IgD-negative memory B cell (primary cell): Measurements from ENCODE around the gene ZEB1. TPM values are rescaled to one million over a fixed set of nuclear protein-coding genes. Genes with fewer than 3 reads are reported as not detected.
"Not testable (repeated sequence)": the region's sequence is repeated elsewhere in the genome, so short reads cannot be mapped to it uniquely, and the experiment has no call there.

Experiments
- H3K27ac Mint-ChIP-seq, 3 donors: one replicate each; pipeline ENCODE4 v1.8.0; 2020 to 2022; ENCODE audit warnings: mild to moderate bottlenecking in 3 of 3, mixed read lengths in 3 of 3, moderate library complexity in 1 of 3
- H3K27me3 Mint-ChIP-seq: one replicate; pipeline ENCODE4 v1.8.0; 2021; ENCODE audit warnings: mixed read lengths
- H3K36me3 Mint-ChIP-seq: one replicate; pipeline ENCODE4 v1.8.0; 2020; ENCODE audit warnings: mild to moderate bottlenecking, mixed read lengths
- H3K4me1 Mint-ChIP-seq, 3 donors: one replicate each; pipeline ENCODE4 v1.8.0; 2020 to 2022; ENCODE audit warnings: mixed read lengths in 3 of 3, mild to moderate bottlenecking in 1 of 3
- H3K4me3 Mint-ChIP-seq, 4 donors: one replicate each; pipeline ENCODE4 v1.8.0; 2020 to 2022; ENCODE audit warnings: mild to moderate bottlenecking in 4 of 4, mixed read lengths in 4 of 4, moderate library complexity in 3 of 4
- H3K9me3 Mint-ChIP-seq, 3 donors: one replicate each; pipeline ENCODE4 v1.8.0; 2020 to 2021; ENCODE audit warnings: mixed read lengths in 3 of 3, mild to moderate bottlenecking in 1 of 3
- polyA plus RNA-seq: library from polyadenylated mRNA; unstranded; fragments of 300-500 nt; fragmentation: Illumina TruSeq; gene quantifications from one replicate; pipeline ENCODE4 v1.2.3, GENCODE V29; 2021

Gene ZEB1
- polyA plus RNA-seq, 1 donor from 2014 or later: 32.2 TPM

GRCh38 chr10:31343009-31343408 lies 24.0 kb downstream of the ZEB1 start:
- Mint-ChIP-seq H3K27ac (no peak overlapping the region), H3K27me3 (no peaks in the 10 kb centered on the region), H3K9me3 (no peaks in the 10 kb centered on the region), H3K4me3 (no peak overlapping the region), H3K36me3 (no peaks in the 10 kb centered on the region), H3K4me1 (peaks cover 14 to 35% (median 33%) of the 10 kb centered on the region in 3 donors)

- H3K9me3 Mint-ChIP-seq: no peaks in the 10 kb centered on the region
- H3K27me3 Mint-ChIP-seq: no peaks in the 10 kb centered on the region
- peak overlapping the region in 1 of 3 donors; percentile 8 for H3K27ac Mint-ChIP-seq
- peaks cover 16 to 35% (median 33%) of the 10 kb centered on the region in 3 donors for H3K4me1 Mint-ChIP-seq
- H3K4me3 Mint-ChIP-seq: no peak overlapping the region
- no peaks in the 10 kb centered on the region for H3K36me3 Mint-ChIP-seq
Observed at GRCh38 chr10:31343551-31343950, 24.5 kb downstream of the ZEB1 start.

- Mint-ChIP-seq H3K36me3 (no peaks in the 10 kb centered on the region), H3K4me3 (no peak overlapping the region), H3K4me1 (peaks cover 27 to 44% (median 42%) of the 10 kb centered on the region in 3 donors), H3K27ac (peak overlapping the region in 1 of 3 donors; percentile 20), H3K9me3 (no peaks in the 10 kb centered on the region), H3K27me3 (no peaks in the 10 kb centered on the region)
Observed at GRCh38 chr10:31345886-31346285, 26.9 kb downstream of the ZEB1 start.

- peak overlapping the region in 1 of 4 donors; percentile 18 for H3K4me3 Mint-ChIP-seq
- H3K27ac Mint-ChIP-seq: peak overlapping the region in 1 of 3 donors; percentile 6
- H3K9me3 Mint-ChIP-seq: no peaks in the 10 kb centered on the region
Observed at GRCh38 chr10:31346953-31347352, 27.9 kb downstream of the ZEB1 start.

GRCh38 chr10:31347705-31348104 lies 28.7 kb downstream of the ZEB1 start:
- Mint-ChIP-seq H3K36me3 (no peaks in the 10 kb centered on the region), H3K4me3 (peak overlapping the region in 2 of 4 donors; percentile 49 to 67), H3K27me3 (no peaks in the 10 kb centered on the region), H3K4me1 (peaks cover 32 to 52% (median 50%) of the 10 kb centered on the region in 3 donors), H3K27ac (peak overlapping the region in 1 of 3 donors; percentile 3), H3K9me3 (no peaks in the 10 kb centered on the region)

More at GRCh38 chr10:31346953-31347352, 27.9 kb downstream of the ZEB1 start:
- H3K36me3 Mint-ChIP-seq: no peaks in the 10 kb centered on the region
- H3K4me1 Mint-ChIP-seq: peaks cover 27 to 46% (median 42%) of the 10 kb centered on the region in 3 donors
- H3K27me3 Mint-ChIP-seq: no peaks in the 10 kb centered on the region

- peaks cover 38 to 58% (median 52%) of the 10 kb centered on the region in 3 donors for H3K4me1 Mint-ChIP-seq
- no peak overlapping the region for H3K4me3 Mint-ChIP-seq
- H3K27me3 Mint-ChIP-seq: no peaks in the 10 kb centered on the region
- H3K27ac Mint-ChIP-seq: no peak overlapping the region
- no peaks in the 10 kb centered on the region for H3K9me3 Mint-ChIP-seq
- no peaks in the 10 kb centered on the region for H3K36me3 Mint-ChIP-seq
Observed at GRCh38 chr10:31350891-31351290, 31.9 kb downstream of the ZEB1 start.

- no peak overlapping the region for H3K4me3 Mint-ChIP-seq
- no peaks in the 10 kb centered on the region for H3K27me3 Mint-ChIP-seq
- peak overlapping the region in 1 of 3 donors; percentile 30 for H3K27ac Mint-ChIP-seq
- H3K36me3 Mint-ChIP-seq: no peaks in the 10 kb centered on the region
- no peaks in the 10 kb centered on the region for H3K9me3 Mint-ChIP-seq
- H3K4me1 Mint-ChIP-seq: peaks cover 34 to 47% (median 46%) of the 10 kb centered on the region in 3 donors
Observed at GRCh38 chr10:31352436-31353226, 33.6 kb downstream of the ZEB1 start.

- Mint-ChIP-seq H3K4me1 (peaks cover 32 to 48% (median 41%) of the 10 kb centered on the region in 3 donors), H3K27ac (no peak overlapping the region), H3K9me3 (no peaks in the 10 kb centered on the region), H3K27me3 (no peaks in the 10 kb centered on the region), H3K36me3 (peaks cover 2% of the 10 kb centered on the region), H3K4me3 (peak overlapping the region in 1 of 4 donors; percentile 24)
Observed at GRCh38 chr10:31353574-31353973, 34.6 kb downstream of the ZEB1 start.

- Mint-ChIP-seq H3K27ac (peak overlapping the region in 1 of 3 donors; percentile 35), H3K27me3 (no peaks in the 10 kb centered on the region), H3K4me1 (peaks cover 12 to 34% (median 14%) of the 10 kb centered on the region in 3 donors), H3K36me3 (peaks cover 4% of the 10 kb centered on the region), H3K4me3 (no peak overlapping the region), H3K9me3 (no peaks in the 10 kb centered on the region)
Observed at GRCh38 chr10:31358688-31359330, 39.8 kb downstream of the ZEB1 start.

- H3K27ac Mint-ChIP-seq: peak overlapping the region in 2 of 3 donors; percentile 39 to 63
- no peaks in the 10 kb centered on the region for H3K27me3 Mint-ChIP-seq
- peaks cover 4% of the 10 kb centered on the region for H3K36me3 Mint-ChIP-seq
- peaks cover 6 to 31% (median 11%) of the 10 kb centered on the region in 3 donors for H3K4me1 Mint-ChIP-seq
- no peak overlapping the region for H3K4me3 Mint-ChIP-seq
- no peaks in the 10 kb centered on the region for H3K9me3 Mint-ChIP-seq
Observed at GRCh38 chr10:31359979-31360378, 41.0 kb downstream of the ZEB1 start.

GRCh38 chr10:31361475-31361874 lies 42.5 kb downstream of the ZEB1 start:
- H3K9me3 Mint-ChIP-seq, H3K27me3 Mint-ChIP-seq, H3K27ac Mint-ChIP-seq, H3K36me3 Mint-ChIP-seq, H3K4me3 Mint-ChIP-seq: not testable (repeated sequence)
- H3K4me1 Mint-ChIP-seq: peaks cover 7 to 25% (median 10%) of the 10 kb centered on the region in 3 donors

GRCh38 chr10:31362023-31362641 lies 43.1 kb downstream of the ZEB1 start:
- no peak overlapping the region for H3K27ac Mint-ChIP-seq
- H3K4me1 Mint-ChIP-seq: peaks cover 6 to 22% (median 12%) of the 10 kb centered on the region in 3 donors
- H3K9me3 Mint-ChIP-seq: no peaks in the 10 kb centered on the region
- no peak overlapping the region for H3K4me3 Mint-ChIP-seq
- peaks cover 4% of the 10 kb centered on the region for H3K36me3 Mint-ChIP-seq
- no peaks in the 10 kb centered on the region for H3K27me3 Mint-ChIP-seq

- H3K27me3 Mint-ChIP-seq, H3K27ac Mint-ChIP-seq, H3K9me3 Mint-ChIP-seq, H3K36me3 Mint-ChIP-seq: not testable (repeated sequence)
- H3K4me1 Mint-ChIP-seq: peaks cover 6 to 20% (median 13%) of the 10 kb centered on the region in 3 donors
- peak overlapping the region in 1 of 4 donors; percentile 25 for H3K4me3 Mint-ChIP-seq
Observed at GRCh38 chr10:31363696-31364095, 44.7 kb downstream of the ZEB1 start.

- peaks cover 11 to 18% (median 16%) of the 10 kb centered on the region in 3 donors for H3K4me1 Mint-ChIP-seq
- H3K27me3 Mint-ChIP-seq, H3K36me3 Mint-ChIP-seq, H3K4me3 Mint-ChIP-seq, H3K27ac Mint-ChIP-seq, H3K9me3 Mint-ChIP-seq: not testable (repeated sequence)
Observed at GRCh38 chr10:31364238-31364637, 45.2 kb downstream of the ZEB1 start.

GRCh38 chr10:31366703-31367102 lies 47.7 kb downstream of the ZEB1 start:
- peaks cover 7% of the 10 kb centered on the region for H3K36me3 Mint-ChIP-seq
- no peak overlapping the region for H3K4me3 Mint-ChIP-seq
- H3K27ac Mint-ChIP-seq: no peak overlapping the region
- H3K27me3 Mint-ChIP-seq: no peaks in the 10 kb centered on the region
- peaks cover 25 to 34% (median 31%) of the 10 kb centered on the region in 3 donors for H3K4me1 Mint-ChIP-seq
- no peaks in the 10 kb centered on the region for H3K9me3 Mint-ChIP-seq
